Tibial nerve (tissue), 4 donors: ENCODE results near the gene APOC1. TPM values are rescaled to one million over a fixed set of nuclear protein-coding genes. Genes with fewer than 3 reads are reported as not detected.
A peak's percentile ranks its signal among the peaks of the same experiment; 100 is the strongest.

Experiments used
- DNase-seq, 2 donors: peaks; one replicate each; pipeline ENCODE4 v3.0.0-alpha.2; 2019; ENCODE audit warnings: low spot score in 2 of 2
- H3K27ac ChIP-seq, 4 donors: fragments of 200-600 bp; sonication (generic) in 3 of 4; one replicate each; pipeline ENCODE4 v1.5.1; 2017 to 2019; ENCODE audit warnings: mild to moderate bottlenecking in 1 of 4
- H3K27me3 ChIP-seq, 2 donors: fragments of 200-600 bp; sonication (generic) in 1 of 2; one replicate each; pipeline versions ENCODE4 v1.5.1 to v1.6.0; 2017 to 2019
- H3K36me3 ChIP-seq, 3 donors: fragments of 200-600 bp; sonication (generic); one replicate each; pipeline ENCODE4 v1.5.1; 2018 to 2019
- H3K4me1 ChIP-seq, 4 donors: fragments of 200-600 bp; sonication (generic) in 3 of 4; one replicate each; pipeline ENCODE4 v1.5.1; 2017 to 2019
- H3K4me3 ChIP-seq, 4 donors: fragments of 200-600 bp; sonication (generic) in 3 of 4; one replicate each; pipeline ENCODE4 v1.5.1; 2017 to 2019; ENCODE audit warnings: mild to moderate bottlenecking in 1 of 4, moderate library complexity in 1 of 4
- H3K9me3 ChIP-seq, 4 donors: fragments of 200-600 bp; sonication (generic) in 3 of 4; one replicate each; pipeline ENCODE4 v1.5.1; 2017 to 2019
- EP300 ChIP-seq, 2 donors: sonication (generic); formaldehyde crosslinking; IDR thresholded peaks; one replicate each; pipeline ENCODE4 v1.6.1; 2017; ENCODE audit warnings: antibody characterized with exemption in 2 of 2, mild to moderate bottlenecking in 1 of 2
- POLR2A ChIP-seq, 2 donors: fragments of 450-650 bp; IDR thresholded peaks; one replicate each; pipeline ENCODE4 v1.6.1; 2017; ENCODE audit warnings: antibody characterized with exemption in 2 of 2, mild to moderate bottlenecking in 2 of 2, moderate library complexity in 2 of 2
- WGBS, 2 donors: methylation state at CpG; one replicate each; pipeline ENCODE4 v1.1.5; 2018; 5-methylcytosine and 5-hydroxymethylcytosine counted together
- total RNA-seq, 4 donors: library from RNA; depleted of rRNA; stranded (reverse); fragments of >200 nt; gene quantifications; one replicate each; pipeline ENCODE4 v1.1.0, GENCODE V29; 2016
- TF ChIP-seq, protein P1 (sequence below), 5 experiments: fragments of 200-600 bp in 3 of 5; fragments of 450-650 bp in 2 of 5; sonication (generic) in 3 of 5; IDR thresholded peaks; one replicate each; pipeline ENCODE4 v1.5.1; 2016 to 2019; ENCODE audit warnings: antibody characterized with exemption in 5 of 5, mild to moderate bottlenecking in 3 of 5, moderate library complexity in 2 of 5

The APOC1 gene
- total RNA-seq, 4 donors from 2014 or later: 17.2 to 213 (median 49.9) TPM

DNA sequence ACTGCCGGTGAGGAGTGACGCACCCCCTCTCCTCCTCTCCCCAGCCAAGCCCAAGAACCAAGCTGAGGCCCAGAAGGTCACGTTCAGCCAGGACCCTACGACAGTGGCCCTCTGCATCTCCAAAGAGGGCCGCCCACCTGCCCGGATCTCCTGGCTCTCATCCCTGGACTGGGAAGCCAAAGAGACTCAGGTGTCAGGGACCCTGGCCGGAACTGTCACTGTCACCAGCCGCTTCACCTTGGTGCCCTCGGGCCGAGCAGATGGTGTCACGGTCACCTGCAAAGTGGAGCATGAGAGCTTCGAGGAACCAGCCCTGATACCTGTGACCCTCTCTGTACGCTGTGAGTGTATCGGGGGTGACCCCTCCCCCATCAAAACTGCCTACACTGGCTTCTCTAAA, 42.6 kb upstream of the APOC1 start:
- Histone ChIP-seq H3K27me3 (no peaks in the 10 kb centered on the region), H3K36me3 (peaks cover 0 to 85% (median 6%) of the 10 kb centered on the region in 3 donors), H3K27ac (peak overlapping the region in 1 of 4 donors; percentile 13), H3K4me1 (peaks cover 0 to 34% (median 0%) of the 10 kb centered on the region in 4 donors), H3K9me3 (no peaks in the 10 kb centered on the region), H3K4me3 (no peak overlapping the region)
- WGBS, 2 donors: 92 to 96% methylated on average over 14 of the region's 14 CpGs
- DNase-seq: no peak
- TF ChIP-seq, protein P1, sequence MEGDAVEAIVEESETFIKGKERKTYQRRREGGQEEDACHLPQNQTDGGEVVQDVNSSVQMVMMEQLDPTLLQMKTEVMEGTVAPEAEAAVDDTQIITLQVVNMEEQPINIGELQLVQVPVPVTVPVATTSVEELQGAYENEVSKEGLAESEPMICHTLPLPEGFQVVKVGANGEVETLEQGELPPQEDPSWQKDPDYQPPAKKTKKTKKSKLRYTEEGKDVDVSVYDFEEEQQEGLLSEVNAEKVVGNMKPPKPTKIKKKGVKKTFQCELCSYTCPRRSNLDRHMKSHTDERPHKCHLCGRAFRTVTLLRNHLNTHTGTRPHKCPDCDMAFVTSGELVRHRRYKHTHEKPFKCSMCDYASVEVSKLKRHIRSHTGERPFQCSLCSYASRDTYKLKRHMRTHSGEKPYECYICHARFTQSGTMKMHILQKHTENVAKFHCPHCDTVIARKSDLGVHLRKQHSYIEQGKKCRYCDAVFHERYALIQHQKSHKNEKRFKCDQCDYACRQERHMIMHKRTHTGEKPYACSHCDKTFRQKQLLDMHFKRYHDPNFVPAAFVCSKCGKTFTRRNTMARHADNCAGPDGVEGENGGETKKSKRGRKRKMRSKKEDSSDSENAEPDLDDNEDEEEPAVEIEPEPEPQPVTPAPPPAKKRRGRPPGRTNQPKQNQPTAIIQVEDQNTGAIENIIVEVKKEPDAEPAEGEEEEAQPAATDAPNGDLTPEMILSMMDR (IDR thresholded peaks at IDR 0.05): no peak
- TF ChIP-seq EP300 (IDR thresholded peaks at IDR 0.05) (no peak), POLR2A (IDR thresholded peaks at IDR 0.05) (no peak)

DNA sequence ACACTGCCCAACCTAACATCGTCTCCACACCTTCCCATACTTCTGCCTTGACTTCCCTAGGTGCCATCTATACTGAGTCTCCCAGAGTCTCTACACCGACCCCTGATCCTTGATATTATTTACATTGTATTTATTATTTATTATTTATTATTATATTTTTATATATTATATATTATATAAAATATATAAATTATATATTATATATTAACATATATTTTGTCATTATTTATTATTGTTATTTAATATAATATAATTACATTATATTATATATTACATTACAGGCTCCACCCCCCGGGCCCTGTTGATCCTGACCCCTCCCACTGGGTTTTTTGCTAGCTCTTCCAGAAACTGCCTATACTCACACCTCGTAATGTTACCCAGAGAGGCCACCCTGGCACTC, 41.7 kb upstream of the APOC1 start:
- H3K27ac ChIP-seq: no peak overlapping the region
- H3K4me1 ChIP-seq: peaks cover 0 to 29% (median 0%) of the 10 kb centered on the region in 4 donors
- peaks cover 0 to 87% (median 6%) of the 10 kb centered on the region in 3 donors for H3K36me3 ChIP-seq
- no peaks in the 10 kb centered on the region for H3K9me3 ChIP-seq
- 86 to 93% methylated on average over 4 of the region's 4 CpGs for WGBS, 2 donors
- H3K27me3 ChIP-seq: no peaks in the 10 kb centered on the region
- DNase-seq: no peak
- TF ChIP-seq EP300 (IDR thresholded peaks at IDR 0.05) (no peak), POLR2A (IDR thresholded peaks at IDR 0.05) (no peak)
- TF ChIP-seq, protein P1 (IDR thresholded peaks at IDR 0.05): no peak
- no peak overlapping the region for H3K4me3 ChIP-seq

DNA sequence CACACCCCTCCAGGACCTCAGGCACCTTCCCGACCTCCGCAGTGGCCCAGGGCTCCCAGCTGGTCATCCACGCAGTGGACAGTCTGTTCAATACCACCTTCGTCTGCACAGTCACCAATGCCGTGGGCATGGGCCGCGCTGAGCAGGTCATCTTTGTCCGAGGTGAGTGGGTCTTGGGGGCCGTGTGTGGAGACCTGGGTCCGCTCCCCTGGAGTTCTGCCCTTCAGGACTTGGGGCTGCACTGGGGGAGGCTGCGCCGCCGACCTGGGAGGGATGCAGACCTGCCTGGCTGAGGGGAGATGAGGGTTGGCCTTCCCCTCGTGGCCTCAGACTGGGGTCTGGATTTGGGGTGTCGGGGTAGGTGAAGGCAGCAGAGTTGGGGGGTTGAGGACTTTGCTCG, 40.1 kb upstream of the APOC1 start:
- DNase-seq: no peak
- 93 to 95% methylated on average over 12 to 16 of the region's 16 CpGs for WGBS, 2 donors
- peaks cover 0 to 90% (median 6%) of the 10 kb centered on the region in 3 donors for H3K36me3 ChIP-seq

DNA sequence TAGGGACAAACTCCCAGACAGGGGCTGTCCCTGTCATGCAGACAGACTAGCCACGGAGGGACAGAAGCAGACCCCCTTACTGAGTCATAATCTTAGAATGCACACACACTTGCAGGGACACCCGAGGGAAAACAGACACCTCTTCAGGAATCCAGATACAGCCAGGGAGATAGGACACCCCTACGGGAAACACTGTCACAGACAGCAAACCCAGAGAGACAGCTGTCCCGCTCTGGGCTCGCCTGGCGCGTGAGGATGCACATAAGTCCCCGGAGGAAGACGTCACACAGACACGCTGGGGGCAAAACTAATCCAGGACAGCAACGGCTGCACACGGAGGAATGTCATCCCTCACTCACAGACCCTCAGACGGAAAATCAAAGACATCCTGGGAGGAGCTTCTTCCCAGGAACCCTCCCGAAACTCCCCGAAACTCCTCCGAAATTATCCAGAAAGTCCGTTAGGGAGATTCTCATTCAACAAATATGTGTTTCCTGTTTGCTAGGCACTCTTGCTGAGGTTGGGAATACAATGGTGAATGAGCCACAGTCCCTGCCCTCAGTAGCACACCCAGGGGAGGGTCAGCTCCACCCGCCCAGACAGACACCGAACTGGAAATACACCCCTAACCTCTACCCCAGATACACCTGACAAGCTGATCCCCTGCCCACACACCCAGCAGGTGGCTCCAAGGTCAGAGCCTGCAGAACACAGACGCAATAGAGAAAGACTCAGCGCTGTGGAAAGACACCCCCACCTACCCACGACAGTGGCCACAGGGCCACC, 38.5 kb upstream of the APOC1 start:
- Histone ChIP-seq H3K36me3 (peaks cover 0 to 95% (median 6%) of the 10 kb centered on the region in 3 donors), H3K4me3 (no peak overlapping the region), H3K4me1 (peaks cover 0 to 15% (median 0%) of the 10 kb centered on the region in 4 donors), H3K27ac (no peak overlapping the region), H3K27me3 (no peaks in the 10 kb centered on the region), H3K9me3 (no peaks in the 10 kb centered on the region)
- DNase-seq: no peak
- TF ChIP-seq, protein P1 (IDR thresholded peaks at IDR 0.05): no peak
- no peak for TF ChIP-seq POLR2A (IDR thresholded peaks at IDR 0.05)
- TF ChIP-seq EP300 (IDR thresholded peaks at IDR 0.05): no peak
- WGBS, 2 donors: 48 to 68% methylated on average over 16 to 22 of the region's 22 CpGs

More for the DNA sequence above, 40.1 kb upstream of the APOC1 start:
- no peak overlapping the region for H3K4me3 ChIP-seq
- no peak overlapping the region for H3K27ac ChIP-seq
- peaks cover 0 to 26% (median 0%) of the 10 kb centered on the region in 4 donors for H3K4me1 ChIP-seq
- TF ChIP-seq POLR2A (IDR thresholded peaks at IDR 0.05): no peak
- TF ChIP-seq, protein P1 (IDR thresholded peaks at IDR 0.05): no peak
- no peak for TF ChIP-seq EP300 (IDR thresholded peaks at IDR 0.05)
- H3K27me3 ChIP-seq: no peaks in the 10 kb centered on the region
- no peaks in the 10 kb centered on the region for H3K9me3 ChIP-seq

DNA sequence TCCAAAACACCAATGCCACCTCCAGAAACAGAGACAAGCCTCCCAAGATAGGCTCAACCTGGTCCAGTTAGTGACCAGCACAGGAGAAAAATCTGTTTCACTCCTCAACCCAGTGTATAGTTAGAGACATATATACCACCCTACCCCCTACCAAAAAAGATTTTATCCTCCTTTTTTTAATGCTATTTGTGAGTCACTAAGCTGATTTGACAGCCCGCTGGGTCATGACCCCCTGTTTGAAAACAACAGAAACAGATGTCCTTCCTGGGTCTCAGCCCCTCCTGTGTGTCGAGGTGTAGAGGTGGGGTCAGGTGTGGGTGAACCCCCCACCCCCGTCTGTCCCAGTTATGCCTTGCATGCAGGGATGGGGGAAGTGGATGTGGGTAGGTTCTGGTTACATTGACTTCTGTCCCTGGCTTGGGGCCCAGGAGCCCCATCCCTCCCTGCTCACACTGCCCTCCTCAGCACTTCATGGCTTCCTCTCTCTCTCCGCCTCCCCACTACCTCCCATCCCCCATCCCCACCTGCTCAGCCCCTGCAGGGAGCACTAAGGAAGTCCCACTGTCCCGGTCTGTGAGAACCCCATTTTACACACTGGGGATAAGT, 37.4 kb upstream of the APOC1 start:
- no peak for TF ChIP-seq EP300 (IDR thresholded peaks at IDR 0.05)
- TF ChIP-seq, protein P1 (IDR thresholded peaks at IDR 0.05): no peak
- TF ChIP-seq POLR2A (IDR thresholded peaks at IDR 0.05): no peak
- H3K9me3 ChIP-seq: no peaks in the 10 kb centered on the region
- DNase-seq: no peak
- no peak overlapping the region for H3K4me3 ChIP-seq
- H3K4me1 ChIP-seq: peaks cover 0 to 7% (median 0%) of the 10 kb centered on the region in 4 donors
- H3K36me3 ChIP-seq: peaks cover 0 to 88% (median 6%) of the 10 kb centered on the region in 3 donors
- H3K27me3 ChIP-seq: no peaks in the 10 kb centered on the region
- WGBS, 2 donors: 54 to 58% methylated on average over 5 of the region's 5 CpGs
- H3K27ac ChIP-seq: no peak overlapping the region
